GM23338 (cell line): ENCODE results near the gene FAF1. TPM values are rescaled to one million over a fixed set of nuclear protein-coding genes. Genes with fewer than 3 reads are reported as not detected.

Experiments
- ATAC-seq: fragments of 200-7000 bp; cut with Tn5 transposase; 3 replicates; pipeline ENCODE4 v1.9.1; 2020
- DNase-seq: peaks from one replicate; pipeline ENCODE4 v3.0.0-alpha.2; 2015; ENCODE audit warnings: low spot score
- H2AFZ ChIP-seq: fragments of 200-600 bp; sonication (generic); 2 replicates; pipeline ENCODE4 v1.8.0; 2016; ENCODE audit warnings: antibody characterized with exemption, mild to moderate bottlenecking, moderate library complexity
- H3F3A ChIP-seq: fragments of 200-600 bp; sonication (generic); replicated peaks from 2 replicates; pipeline ENCODE4 v1.8.0; 2017; ENCODE audit warnings: antibody characterized with exemption, mixed run types, low read depth
- H3K27ac ChIP-seq: fragments of 200-600 bp; sonication (generic); 2 replicates; pipeline ENCODE4 v1.6.1; 2016; ENCODE audit warnings: low read depth
- H3K27me3 ChIP-seq: fragments of 200-600 bp; sonication (generic); 2 replicates; pipeline ENCODE4 v1.8.0; 2016; ENCODE audit warnings: mild to moderate bottlenecking, mixed run types, moderate library complexity; ENCODE audit not compliant: insufficient read depth
- H3K36me3 ChIP-seq: fragments of 200-600 bp; sonication (generic); 2 replicates; pipeline ENCODE4 v1.8.0; 2016; ENCODE audit warnings: mild to moderate bottlenecking; ENCODE audit not compliant: insufficient read depth
- H3K4me1 ChIP-seq: fragments of 200-600 bp; sonication (generic); 2 replicates; pipeline ENCODE4 v1.8.0; 2016; ENCODE audit warnings: mild to moderate bottlenecking, moderate library complexity; ENCODE audit not compliant: insufficient read depth
- H3K4me2 ChIP-seq: fragments of 200-600 bp; sonication (generic); 2 replicates; pipeline ENCODE4 v1.7.1; 2017; ENCODE audit warnings: mixed run types
- H3K4me3 ChIP-seq: fragments of 200-600 bp; sonication (generic); 2 replicates; pipeline ENCODE4 v1.6.1; 2016; ENCODE audit warnings: mixed run types
- H3K79me2 ChIP-seq: fragments of 200-600 bp; sonication (generic); replicated peaks from 2 replicates; pipeline ENCODE4 v1.8.0; 2017; ENCODE audit warnings: mild to moderate bottlenecking; ENCODE audit not compliant: insufficient read depth
- H3K9me2 ChIP-seq: fragments of 200-600 bp; sonication (generic); 2 replicates; pipeline ENCODE4 v1.8.0; 2017; ENCODE audit not compliant: insufficient read depth
- H4K20me1 ChIP-seq: fragments of 200-600 bp; sonication (generic); replicated peaks from 2 replicates; pipeline ENCODE4 v1.8.0; 2017; ENCODE audit warnings: mild to moderate bottlenecking; ENCODE audit not compliant: insufficient read depth
- H3K27ac Mint-ChIP-seq: 2 replicates; pipeline ENCODE4 v1.8.0; 2020; ENCODE audit warnings: inconsistent platforms, mild to moderate bottlenecking, moderate library complexity, mixed read lengths
- H3K27me3 Mint-ChIP-seq: 3 replicates; pipeline ENCODE4 v1.8.0; 2022; ENCODE audit warnings: low read depth, mild to moderate bottlenecking, moderate library complexity, mixed read lengths, inconsistent platforms; ENCODE audit not compliant: insufficient read depth, poor library complexity
- H3K36me3 Mint-ChIP-seq: 3 replicates; pipeline ENCODE4 v1.8.0; 2021; ENCODE audit warnings: low read depth, mild to moderate bottlenecking, inconsistent platforms, moderate library complexity, mixed read lengths
- H3K4me1 Mint-ChIP-seq: 3 replicates; pipeline ENCODE4 v1.8.0; 2020; ENCODE audit warnings: mild to moderate bottlenecking, inconsistent platforms, mixed read lengths
- H3K4me3 Mint-ChIP-seq: 3 replicates; pipeline ENCODE4 v1.8.0; 2021; ENCODE audit warnings: moderate library complexity, mild to moderate bottlenecking, inconsistent platforms, mixed read lengths
- H3K9me3 Mint-ChIP-seq: 3 replicates; pipeline ENCODE4 v1.8.0; 2020; ENCODE audit warnings: moderate library complexity, mild to moderate bottlenecking, inconsistent platforms, mixed read lengths
- CREB1 ChIP-seq: fragments of 250-450 bp; sonication (Bioruptor Pico); IDR thresholded peaks from 2 replicates; pipeline ENCODE4 v1.5.0; 2020; ENCODE audit warnings: low read depth, mild to moderate bottlenecking, moderate library complexity
- CTCF ChIP-seq, 2 experiments: fragments of 200-600 bp in 1 of 2; sonication (generic) in 1 of 2; conservative IDR thresholded peaks; 2 replicates each; pipeline versions ENCODE4 v1.5.1 to v1.6.1; 2016 to 2017; ENCODE audit warnings: antibody characterized with exemption in 2 of 2, low read depth in 2 of 2, mild to moderate bottlenecking in 2 of 2, moderate library complexity in 1 of 2
- ETS1 ChIP-seq: IDR thresholded peaks from 2 replicates; pipeline ENCODE4 v1.6.1; 2016; ENCODE audit warnings: antibody characterized with exemption
- EZH2 ChIP-seq: fragments of 200-600 bp; sonication (generic); IDR thresholded peaks from one replicate; pipeline ENCODE4 v1.8.0; 2017; ENCODE audit warnings: antibody characterized with exemption, mild to moderate bottlenecking, low read depth; ENCODE audit not compliant: unreplicated experiment
- EZH2phosphoT487 ChIP-seq: fragments of 200-600 bp; sonication (generic); IDR thresholded peaks from one replicate; pipeline ENCODE4 v1.8.1; 2018; ENCODE audit warnings: antibody characterized with exemption; ENCODE audit not compliant: unreplicated experiment
- JUNB ChIP-seq: IDR thresholded peaks from one replicate; pipeline ENCODE4 v1.6.1; 2016; ENCODE audit warnings: antibody characterized with exemption; ENCODE audit not compliant: unreplicated experiment
- NANOG ChIP-seq: IDR thresholded peaks from 2 replicates; pipeline ENCODE4 v1.6.1; 2016; ENCODE audit warnings: antibody characterized with exemption, borderline replicate concordance
- POLR2AphosphoS5 ChIP-seq: IDR thresholded peaks from 2 replicates; pipeline ENCODE4 v1.6.1; 2016; ENCODE audit warnings: antibody characterized with exemption, low read depth
- REST ChIP-seq: IDR thresholded peaks from one replicate; pipeline ENCODE4 v1.6.1; 2018; ENCODE audit warnings: antibody characterized with exemption; ENCODE audit not compliant: unreplicated experiment
- STAT1 ChIP-seq: IDR thresholded peaks from one replicate; pipeline ENCODE4 v1.6.1; 2016; ENCODE audit warnings: antibody characterized with exemption; ENCODE audit not compliant: unreplicated experiment
- ZNF114 ChIP-seq: fragments of 250-450 bp; sonication (Bioruptor Pico); IDR thresholded peaks from 2 replicates; pipeline ENCODE4 v1.5.0; 2020; ENCODE audit warnings: mild to moderate bottlenecking, moderate library complexity
- ZNF331 ChIP-seq: fragments of 250-450 bp; sonication (Bioruptor Pico); IDR thresholded peaks from 2 replicates; pipeline ENCODE4 v1.5.0; 2020; ENCODE audit warnings: low read depth, mild to moderate bottlenecking, moderate library complexity
- ZNF462 ChIP-seq: fragments of 250-450 bp; sonication (Bioruptor Pico); IDR thresholded peaks from 2 replicates; pipeline ENCODE4 v1.5.0; 2020; ENCODE audit warnings: mild to moderate bottlenecking, moderate library complexity
- polyA plus RNA-seq: library from polyadenylated mRNA; unstranded; fragments of >200 nt; fragmentation: Nextera tagmentation; extraction: Ambion mirVana; gene quantifications from 2 replicates; pipeline ENCODE4 v1.2.1, GENCODE V29; 2016
- total RNA-seq: library from RNA; depleted of rRNA; stranded (reverse); fragments of >200 nt; shearing (Covaris generic); gene quantifications from 2 replicates; pipeline ENCODE4 v1.2.3, GENCODE V29; 2014

The FAF1 gene
- total and polyA plus RNA-seq, 2 experiments from 2014 or later = 24.1 to 53.2 TPM

GRCh38 chr1:50851466-50851865, 108.6 kb downstream of the FAF1 start:
- peaks cover 7% of the 10 kb centered on the region; the same call in 2 of the 3 replicates for H3K9me3 Mint-ChIP-seq
- no peak for DNase-seq
- Histone ChIP-seq H3F3A (no peaks in the 10 kb centered on the region), H2AFZ (no peak overlapping the region), H3K4me1 (no peaks in the 10 kb centered on the region), H3K9me2 (no peaks in the 10 kb centered on the region), H4K20me1 (no peaks in the 10 kb centered on the region), H3K27ac (no peak overlapping the region), H3K27me3 (no peaks in the 10 kb centered on the region), H3K4me3 (no peak overlapping the region), H3K36me3 (no peaks in the 10 kb centered on the region), H3K4me2 (no peak overlapping the region), H3K79me2 (peaks cover 9% of the 10 kb centered on the region)
- peaks cover 4% of the 10 kb centered on the region; the same call in 2 of the 3 replicates for H3K36me3 Mint-ChIP-seq
- no peak for ATAC-seq
- no peak overlapping the region for H3K27ac Mint-ChIP-seq
- no peaks in the 10 kb centered on the region; the same call in 2 of the 3 replicates for H3K4me1 Mint-ChIP-seq
- TF ChIP-seq ETS1 = no peak
- no peak for TF ChIP-seq ZNF331
- TF ChIP-seq REST = no peak
- TF ChIP-seq JUNB = no peak
- TF ChIP-seq STAT1 = no peak
- no peak for TF ChIP-seq CTCF (conservative IDR thresholded peaks at IDR 0.05; ENCODE audit: low read depth in 2 of 2)
- TF ChIP-seq POLR2AphosphoS5 = no peak
- TF ChIP-seq CREB1 (CRISPR knock-in tag) = no peak
- TF ChIP-seq ZNF114 (CRISPR knock-in tag) = no peak
- TF ChIP-seq EZH2phosphoT487 = no peak
- no peak for TF ChIP-seq ZNF462
- no peak for TF ChIP-seq NANOG
- no peak for TF ChIP-seq EZH2
- H3K27me3 Mint-ChIP-seq = peaks cover 2% of the 10 kb centered on the region
- H3K4me3 Mint-ChIP-seq = no peak overlapping the region
